Measurements from ENCODE around the gene JTB.

GRCh38 chr1:153945131-153945794, 32.2 kb downstream of the JTB start:
- no peak for TF ChIP-seq CTCF (IDR thresholded peaks at IDR 0.05)
- TF ChIP-seq ZFP36 (IDR thresholded peaks at IDR 0.05; ENCODE audit: borderline replicate concordance, partially characterized antibody), result no peak
- TF ChIP-seq POLR2A (IDR thresholded peaks at IDR 0.05; ENCODE audit: low read length), result no peak
- TF ChIP-seq CBX2 (IDR thresholded peaks at IDR 0.05; ENCODE audit: borderline replicate concordance, low read depth), result no peak
- TF ChIP-seq HOXA7 (CRISPR knock-in tag; IDR thresholded peaks at IDR 0.05), result no peak
- no peak for TF ChIP-seq KDM5A (IDR thresholded peaks at IDR 0.05)
- TF ChIP-seq JUN (IDR thresholded peaks at IDR 0.05), result no peak
- no peak for TF ChIP-seq SMC3 (IDR thresholded peaks at IDR 0.05)
- no peak for TF ChIP-seq EP300 (IDR thresholded peaks at IDR 0.05)
- no peak for TF ChIP-seq RCOR1 (IDR thresholded peaks at IDR 0.05; ENCODE audit: low read depth, low read length)
